ENCODE data around the gene SLC25A26.

- TF ChIP-seq REST (IDR thresholded peaks at IDR 0.05; ENCODE audit: insufficient read depth in 1 of 2, low read depth in 2 of 2, low read length in 1 of 2), result no peak
- TF ChIP-seq, protein P1, sequence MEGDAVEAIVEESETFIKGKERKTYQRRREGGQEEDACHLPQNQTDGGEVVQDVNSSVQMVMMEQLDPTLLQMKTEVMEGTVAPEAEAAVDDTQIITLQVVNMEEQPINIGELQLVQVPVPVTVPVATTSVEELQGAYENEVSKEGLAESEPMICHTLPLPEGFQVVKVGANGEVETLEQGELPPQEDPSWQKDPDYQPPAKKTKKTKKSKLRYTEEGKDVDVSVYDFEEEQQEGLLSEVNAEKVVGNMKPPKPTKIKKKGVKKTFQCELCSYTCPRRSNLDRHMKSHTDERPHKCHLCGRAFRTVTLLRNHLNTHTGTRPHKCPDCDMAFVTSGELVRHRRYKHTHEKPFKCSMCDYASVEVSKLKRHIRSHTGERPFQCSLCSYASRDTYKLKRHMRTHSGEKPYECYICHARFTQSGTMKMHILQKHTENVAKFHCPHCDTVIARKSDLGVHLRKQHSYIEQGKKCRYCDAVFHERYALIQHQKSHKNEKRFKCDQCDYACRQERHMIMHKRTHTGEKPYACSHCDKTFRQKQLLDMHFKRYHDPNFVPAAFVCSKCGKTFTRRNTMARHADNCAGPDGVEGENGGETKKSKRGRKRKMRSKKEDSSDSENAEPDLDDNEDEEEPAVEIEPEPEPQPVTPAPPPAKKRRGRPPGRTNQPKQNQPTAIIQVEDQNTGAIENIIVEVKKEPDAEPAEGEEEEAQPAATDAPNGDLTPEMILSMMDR (IDR thresholded peaks at IDR 0.05), result no peak
- TF ChIP-seq POLR2AphosphoS5 (IDR thresholded peaks at IDR 0.05; ENCODE audit: low read depth, low read length), result no peak
- TF ChIP-seq SIN3A (IDR thresholded peaks at IDR 0.05; ENCODE audit: borderline replicate concordance, insufficient read depth, low read depth, low read length), result no peak
These were observed 59.5 kb downstream of the SLC25A26 start for GRCh38 chr3:66280304-66280703.
